GM18502 (cell line): ENCODE results near the gene RIBC2.
"Not testable (repeated sequence)": the region's sequence is repeated elsewhere in the genome, so short reads cannot be mapped to it uniquely, and the experiment has no call there.

ENCODE experiments used
- ATAC-seq: cut with Tn5 transposase; IDR thresholded peaks from one replicate; pipeline ENCODE4 v1.9.1; 2021; ENCODE audit warnings: mild to moderate bottlenecking; ENCODE audit not compliant: unreplicated experiment, poor library complexity

The RIBC2 gene

DNA sequence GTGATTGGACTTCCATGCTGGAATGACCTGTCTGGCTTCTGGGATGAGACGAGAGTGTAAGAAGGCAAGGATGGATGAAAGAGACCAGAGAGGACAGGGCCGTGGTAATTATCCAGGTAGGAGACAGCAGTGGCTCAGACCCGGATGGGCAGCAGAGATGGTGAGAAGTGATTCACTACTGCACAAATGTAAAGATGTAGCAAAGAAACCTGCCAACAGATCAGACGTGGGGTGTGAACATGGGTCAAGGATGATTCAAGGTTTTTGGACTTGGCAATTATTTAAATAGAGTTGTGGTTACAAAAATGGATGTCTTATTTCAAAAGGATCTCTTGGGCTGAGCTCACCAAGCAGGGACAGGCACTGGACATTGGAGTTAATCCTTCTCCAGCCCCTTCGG, 32.7 kb downstream of the RIBC2 start:
- ATAC-seq = no peak

DNA sequence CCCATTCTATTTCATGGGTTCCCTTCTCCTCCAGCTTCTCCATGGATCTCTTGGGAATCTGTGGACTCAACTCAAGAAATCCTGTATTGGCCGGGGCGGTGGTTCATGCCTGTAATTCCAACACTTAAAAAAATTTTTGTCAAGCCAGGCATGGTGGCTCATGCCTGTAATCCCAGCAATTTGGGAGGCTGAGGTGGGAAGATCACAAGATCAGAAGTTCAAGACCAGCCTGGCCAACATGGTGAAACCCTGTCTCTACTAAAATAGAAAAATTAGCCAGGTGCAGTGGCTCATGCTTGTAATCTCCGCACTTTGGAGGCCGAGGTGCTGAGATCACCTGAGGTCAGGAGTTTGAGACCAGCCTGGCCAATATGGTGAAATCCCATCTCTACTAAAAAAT, 34.1 kb downstream of the RIBC2 start:
- not testable (repeated sequence) for ATAC-seq

DNA sequence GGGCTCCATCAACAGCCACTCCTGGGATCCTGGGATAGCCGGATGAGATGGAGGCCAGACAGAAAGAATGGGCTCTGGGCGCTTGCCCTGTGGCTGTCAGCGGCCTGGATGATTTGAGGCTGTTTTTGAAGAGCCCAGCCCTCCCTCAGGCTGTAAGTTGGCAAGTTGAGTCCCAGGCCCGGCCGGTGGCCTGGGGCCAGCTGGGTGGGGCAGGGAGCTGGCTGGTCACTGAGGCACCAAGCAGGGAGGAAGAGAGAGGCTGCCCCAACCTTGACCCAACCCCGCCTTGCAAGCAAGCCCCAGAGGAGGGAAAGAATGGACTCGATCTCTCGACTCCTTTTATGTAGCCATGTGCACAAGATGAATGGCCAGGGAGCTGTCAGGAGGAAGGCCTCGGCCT, 34.9 kb downstream of the RIBC2 start:
- ATAC-seq = no peak

DNA sequence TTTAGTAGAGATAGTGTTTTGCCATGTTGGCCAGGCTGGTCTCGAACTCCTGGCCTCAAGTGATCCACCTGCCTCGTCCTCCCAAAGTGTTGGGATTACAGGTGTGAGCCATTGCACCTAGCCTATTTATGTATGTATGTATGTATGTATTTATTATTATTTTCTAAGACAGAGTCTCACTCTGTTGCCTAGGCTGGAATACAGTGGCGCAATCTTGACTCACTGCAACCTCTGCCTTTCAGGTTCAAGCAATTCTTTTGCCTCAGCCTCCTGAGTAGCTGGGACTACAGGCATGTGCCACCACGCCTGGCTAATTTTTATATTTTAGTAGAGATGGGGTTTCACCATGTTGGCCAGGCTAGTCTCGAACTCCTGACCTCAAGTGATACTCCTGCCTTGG, 35.9 kb downstream of the RIBC2 start:
- not testable (repeated sequence) for ATAC-seq

DNA sequence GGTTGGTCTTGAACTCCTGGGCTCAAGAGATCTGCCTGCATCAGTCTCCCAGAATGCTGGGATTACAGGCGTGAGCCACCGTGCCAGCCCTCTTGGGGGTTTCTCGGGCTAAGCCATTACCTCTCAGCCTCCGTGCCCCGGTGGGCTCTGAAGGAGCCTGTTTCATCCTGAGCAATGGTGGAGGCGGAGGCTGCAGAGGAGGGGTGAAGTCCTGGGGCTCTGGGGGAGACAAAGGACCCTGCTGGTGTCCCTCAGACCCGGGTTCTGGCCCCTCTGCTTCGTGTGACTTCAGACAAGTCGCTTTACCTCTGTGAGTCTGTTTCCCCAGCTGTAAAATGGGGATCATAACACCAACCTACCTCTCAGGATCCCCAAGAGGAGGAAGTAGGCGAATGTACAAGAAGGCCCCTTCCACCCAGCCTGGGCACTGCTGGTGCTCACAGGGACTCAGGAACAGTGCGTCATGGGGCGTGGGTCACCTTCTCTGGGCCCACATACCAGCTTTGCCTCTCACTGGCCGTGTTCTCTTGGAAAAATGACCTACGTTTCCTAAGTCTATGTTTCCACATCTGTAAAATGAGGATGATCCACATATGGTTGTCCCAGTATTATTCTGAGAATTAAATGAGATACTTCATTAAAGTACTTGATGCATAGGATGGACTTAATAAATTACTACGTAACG, 36.8 kb downstream of the RIBC2 start:
- no peak for ATAC-seq

DNA sequence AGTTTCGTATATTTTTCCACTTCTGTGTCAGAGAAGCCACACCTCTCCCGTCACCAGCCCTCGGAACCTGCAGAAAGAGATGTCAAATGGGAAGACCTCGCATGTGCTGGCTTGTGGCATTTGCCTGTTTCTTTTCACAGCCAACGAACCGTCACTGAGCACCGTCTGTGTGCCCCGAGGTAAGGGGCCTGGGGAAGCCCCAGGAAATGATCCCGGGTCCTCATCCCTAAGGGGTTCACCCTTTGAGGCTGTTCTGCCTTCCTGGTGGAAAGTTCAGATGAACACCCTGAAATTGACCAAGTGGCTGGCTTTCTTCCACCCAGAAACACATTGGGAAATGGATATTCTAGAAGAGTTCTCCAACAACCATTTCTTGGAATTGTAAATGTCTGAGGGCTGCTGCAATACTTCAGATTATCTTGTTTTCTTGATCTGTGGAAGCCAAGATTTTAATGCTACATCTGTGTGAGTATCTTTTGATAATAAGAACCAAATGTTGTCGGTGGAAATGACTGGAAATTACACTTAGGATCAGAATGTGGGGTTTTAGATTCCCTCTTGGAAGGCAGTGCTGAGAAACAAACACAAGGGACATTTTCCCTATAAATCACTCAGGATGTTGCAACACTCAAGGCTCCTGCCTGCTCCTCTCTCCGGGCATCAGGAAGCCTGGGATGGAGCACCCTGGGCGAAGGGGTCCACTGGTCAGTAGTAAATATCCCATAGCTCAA, 37.6 kb downstream of the RIBC2 start:
- ATAC-seq = no peak

DNA sequence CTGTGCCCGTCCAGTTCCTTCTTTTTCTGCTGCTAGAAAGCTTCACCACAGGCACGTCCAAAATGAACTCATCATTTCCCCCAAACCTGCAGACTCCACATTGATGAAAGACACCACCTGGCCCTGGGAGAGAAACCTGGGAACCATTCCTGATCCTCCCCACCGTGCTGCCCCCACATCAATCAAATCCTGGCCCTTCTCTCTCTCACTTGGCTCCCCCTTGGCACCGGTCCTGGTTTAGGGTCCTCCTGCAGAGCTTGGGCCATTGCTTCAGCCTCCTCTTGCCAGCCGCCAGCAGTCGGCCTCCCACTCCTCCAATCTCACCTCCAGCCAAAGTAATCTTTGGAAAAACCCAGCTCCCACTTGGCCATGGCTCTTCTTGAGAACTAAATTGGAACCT, 38.5 kb downstream of the RIBC2 start:
- ATAC-seq = no peak

DNA sequence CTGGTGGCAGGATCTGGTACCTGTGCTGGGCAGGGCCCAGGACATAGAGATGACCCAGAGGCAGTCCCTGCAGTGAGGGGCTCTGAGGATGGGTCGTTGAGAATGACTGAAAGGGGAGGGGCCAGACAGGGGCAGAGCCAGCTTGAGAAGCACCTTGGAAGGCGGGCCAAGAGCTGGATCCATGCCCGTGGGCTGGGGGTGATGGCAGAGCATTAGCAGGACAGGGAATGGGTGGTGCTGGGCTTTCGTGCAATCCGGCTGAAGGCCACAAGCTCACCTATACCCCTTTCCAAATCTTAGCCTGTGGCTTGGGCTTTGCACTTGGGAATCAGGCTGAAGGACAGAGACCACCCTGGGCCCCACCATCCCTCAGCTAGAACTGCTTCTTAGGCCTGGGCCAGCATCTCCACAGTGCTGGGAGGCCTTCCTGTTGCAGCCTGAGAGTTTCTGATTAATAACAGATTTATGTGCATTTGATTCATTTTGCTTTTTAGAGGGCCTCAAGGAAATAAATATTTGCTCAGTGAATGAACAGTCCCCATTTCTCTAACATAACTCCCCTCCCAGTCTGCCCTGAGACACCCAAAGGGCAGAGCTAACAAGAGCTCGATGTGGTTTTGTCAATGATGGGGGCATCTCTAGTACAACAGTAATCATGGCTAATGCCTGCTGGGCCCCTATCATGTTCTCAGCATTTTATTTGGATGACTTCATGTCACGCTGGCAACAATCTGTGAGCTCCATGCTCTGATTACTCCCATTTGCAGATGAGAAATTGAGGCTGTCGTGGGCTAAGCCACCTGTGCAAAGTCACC, 39.3 kb downstream of the RIBC2 start:
- ATAC-seq = no peak

DNA sequence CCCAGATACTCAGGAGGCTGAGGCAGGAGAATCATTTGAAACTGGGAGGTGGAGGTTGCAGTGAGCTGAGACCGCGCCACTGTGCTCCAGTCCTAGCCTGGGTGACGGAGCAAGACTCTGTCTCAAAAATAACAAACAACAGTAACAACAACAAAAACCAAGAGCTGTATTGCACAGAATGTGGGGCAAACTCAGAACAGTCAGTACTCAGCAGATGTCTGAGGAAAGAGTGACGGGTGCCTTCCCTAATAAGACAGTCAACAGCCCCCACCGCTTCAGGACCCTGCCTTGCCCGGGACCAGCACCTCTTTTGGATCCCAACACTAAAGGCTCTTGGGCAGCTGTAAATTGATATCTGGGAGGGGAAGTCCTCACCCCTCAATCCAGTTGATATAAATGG, 40.3 kb downstream of the RIBC2 start:
- no peak for ATAC-seq

DNA sequence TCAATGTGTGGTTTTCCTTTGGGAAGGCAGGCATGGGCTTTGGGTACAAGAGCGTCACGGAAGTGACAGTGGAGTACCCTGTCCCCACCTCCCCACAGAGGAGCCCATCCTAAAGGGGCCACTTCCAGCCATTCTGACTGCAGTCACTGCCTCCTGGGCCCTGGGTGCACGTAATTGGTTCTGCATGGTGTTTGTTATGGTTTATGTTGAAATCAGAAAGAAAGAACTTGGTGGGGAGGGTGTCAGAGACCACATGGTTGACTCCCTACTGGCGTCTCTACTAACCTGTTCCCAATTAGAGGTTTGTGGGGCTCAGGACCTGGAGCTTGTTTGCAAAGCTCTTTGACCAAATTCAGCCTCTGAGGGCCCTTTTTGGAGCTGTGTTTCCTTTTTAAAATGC, 40.8 kb downstream of the RIBC2 start:
- ATAC-seq = no peak

DNA sequence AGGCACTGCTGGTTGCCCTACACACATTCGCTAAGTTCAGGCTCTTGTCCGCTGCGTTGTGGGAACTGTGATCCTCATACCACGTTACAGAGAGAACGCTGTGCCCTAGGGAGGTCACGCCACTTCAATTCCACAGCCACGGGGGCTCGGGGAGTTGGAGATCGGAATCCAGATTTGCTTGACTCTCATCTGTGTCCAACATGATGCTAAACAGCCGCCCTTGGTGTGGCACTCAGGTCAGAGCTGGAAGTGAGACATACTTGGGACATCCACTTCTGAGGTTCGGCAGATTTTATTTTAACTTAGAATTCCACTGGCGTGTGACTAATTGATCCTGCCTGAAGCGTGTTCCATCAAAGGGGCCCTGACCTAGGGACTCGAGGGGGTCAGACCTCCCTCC, 41.7 kb downstream of the RIBC2 start:
- ATAC-seq = no peak

DNA sequence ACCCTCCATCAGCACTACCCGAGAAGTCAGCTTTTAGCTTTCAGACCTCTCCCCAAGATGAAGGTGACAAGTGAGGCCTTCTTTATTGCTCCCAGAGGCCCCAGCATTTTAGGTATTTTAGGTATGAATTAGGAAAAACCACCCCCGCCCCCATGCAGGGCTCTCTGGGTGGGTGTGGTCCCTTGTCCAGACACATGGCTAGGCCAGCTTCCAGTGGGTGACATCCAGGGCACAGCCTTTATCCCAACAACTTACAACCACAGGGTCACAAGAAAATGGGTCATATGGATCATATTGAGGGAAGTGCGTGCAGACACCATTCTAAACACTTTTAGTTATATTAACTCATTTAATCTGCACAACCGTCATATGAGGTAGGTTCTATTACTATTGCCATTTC, 42.1 kb downstream of the RIBC2 start:
- no peak for ATAC-seq

DNA sequence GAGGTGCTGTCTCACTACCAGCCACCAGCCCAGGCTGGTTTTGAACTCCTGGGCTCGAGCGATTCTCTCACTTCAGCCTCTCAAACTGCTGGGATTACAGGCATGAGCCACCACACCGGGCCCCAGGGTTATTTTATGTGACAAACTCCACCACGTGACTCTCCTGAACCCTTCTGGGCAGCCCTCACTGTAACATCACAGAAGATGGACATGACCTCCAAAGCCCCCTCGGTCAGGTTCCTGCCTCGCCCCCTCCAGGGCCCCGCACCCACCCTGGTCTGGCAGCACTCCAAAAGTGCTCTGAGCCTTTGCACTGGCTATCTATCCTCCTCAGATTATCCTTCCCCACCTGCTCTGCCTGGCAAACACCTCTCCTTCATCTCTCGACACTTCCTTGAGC, 43.3 kb downstream of the RIBC2 start:
- no peak for ATAC-seq

DNA sequence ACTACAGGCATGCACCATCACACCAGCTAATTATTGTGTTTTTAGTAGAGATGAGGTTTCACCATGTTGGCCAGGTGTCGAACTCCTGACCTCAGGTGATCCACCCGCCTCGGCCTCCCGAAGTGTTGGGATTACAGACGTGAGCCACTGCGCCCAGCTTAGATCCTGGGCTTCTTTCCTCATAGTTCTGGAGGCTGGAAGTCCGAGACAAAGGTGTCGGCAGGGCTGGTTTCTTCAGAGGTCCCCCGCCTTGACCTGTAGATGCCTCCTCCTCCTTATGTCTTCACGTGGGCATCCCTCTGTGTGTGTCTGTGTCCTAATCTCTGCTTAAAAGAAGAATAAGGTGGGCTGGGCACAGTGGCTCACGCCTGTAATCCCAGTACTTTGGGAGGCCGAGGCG, 45.0 kb downstream of the RIBC2 start:
- no peak for ATAC-seq

DNA sequence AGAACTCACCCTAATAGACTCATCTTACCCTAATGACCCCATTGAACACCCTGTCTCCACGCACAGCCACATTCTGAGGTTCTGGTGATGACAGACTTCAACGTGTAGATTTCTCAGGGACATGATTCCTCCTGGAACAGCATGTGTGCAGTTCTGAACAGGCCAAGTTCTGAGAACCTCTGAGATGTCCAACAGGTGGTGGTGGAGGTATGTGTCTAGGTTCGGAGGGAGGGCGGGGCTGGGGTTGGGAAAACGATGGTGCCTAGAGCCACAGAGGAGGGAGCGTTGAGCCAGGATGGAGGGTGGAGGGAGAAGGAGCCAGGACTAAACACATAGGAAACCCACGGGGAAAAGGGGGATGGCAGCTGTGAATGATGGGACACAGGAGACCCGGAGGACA, 45.7 kb downstream of the RIBC2 start:
- ATAC-seq = no peak

DNA sequence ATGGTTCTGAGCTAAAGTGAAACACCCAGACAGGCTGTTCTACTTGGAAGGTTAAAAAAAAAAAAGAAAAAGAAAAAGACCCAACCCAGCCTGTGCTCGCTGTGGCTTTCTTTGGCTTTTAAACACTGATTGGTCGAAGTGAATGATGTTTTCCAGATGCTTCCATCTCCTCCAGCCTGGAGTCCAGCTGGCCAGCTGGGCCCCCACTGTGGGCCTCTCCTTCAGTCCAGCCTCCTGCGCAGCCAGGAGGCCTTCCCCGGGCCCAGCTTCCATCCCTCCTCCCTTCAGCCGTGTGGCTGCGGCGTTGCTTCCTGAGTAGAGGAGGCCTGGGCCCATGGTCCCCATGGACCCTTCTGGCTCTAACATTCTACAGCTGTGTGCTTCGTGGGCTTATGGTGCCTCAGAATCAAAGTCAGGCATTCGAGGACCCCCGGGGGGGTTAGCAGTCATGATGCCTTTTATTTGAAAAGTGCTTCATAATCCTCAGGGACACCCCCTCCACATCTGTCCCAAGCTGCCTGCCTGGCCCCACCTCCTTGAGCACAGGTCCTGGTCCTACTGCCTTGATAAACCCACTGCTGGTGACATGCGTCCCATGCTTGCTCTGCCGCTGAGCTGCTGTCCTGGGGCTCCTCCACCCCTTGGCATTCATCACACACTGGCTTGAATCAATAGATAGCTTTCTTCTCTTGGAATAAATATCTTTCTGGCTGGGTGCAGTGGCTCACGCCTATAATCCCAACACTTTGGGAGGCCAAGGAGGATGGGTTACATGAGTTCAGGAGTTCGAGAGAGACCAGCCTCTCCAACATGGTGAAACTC, 47.0 kb downstream of the RIBC2 start:
- no peak for ATAC-seq

DNA sequence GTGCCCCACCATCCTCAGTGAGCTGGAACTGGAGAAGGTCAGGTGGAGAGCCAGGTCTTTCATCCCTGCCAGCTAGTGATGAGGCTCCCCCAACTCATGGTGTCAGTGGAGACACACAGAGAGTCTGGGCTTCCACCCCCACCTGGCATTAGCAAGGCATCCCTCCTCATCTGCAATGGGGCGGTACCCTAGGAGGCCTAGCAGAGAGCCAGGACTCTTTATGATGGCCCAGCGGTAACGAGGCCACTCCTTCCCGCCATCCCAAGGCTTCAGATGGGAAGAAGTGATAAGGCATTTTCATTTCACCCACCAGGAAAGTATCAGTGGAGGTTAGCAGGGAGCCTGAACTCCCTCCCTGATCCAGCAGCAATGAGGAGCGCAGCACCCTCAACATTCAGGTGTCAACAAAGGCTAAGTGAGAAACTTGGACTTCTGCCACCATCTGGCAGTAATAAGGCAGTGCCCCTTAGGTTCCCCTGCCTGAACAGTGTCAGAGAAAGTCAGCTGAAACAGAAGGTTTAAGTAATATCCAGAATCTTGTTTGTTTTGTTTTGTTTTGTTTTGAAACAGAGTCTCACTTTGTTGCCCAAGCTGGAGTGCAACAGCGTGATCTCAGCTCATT, 48.7 kb downstream of the RIBC2 start:
- no peak for ATAC-seq

DNA sequence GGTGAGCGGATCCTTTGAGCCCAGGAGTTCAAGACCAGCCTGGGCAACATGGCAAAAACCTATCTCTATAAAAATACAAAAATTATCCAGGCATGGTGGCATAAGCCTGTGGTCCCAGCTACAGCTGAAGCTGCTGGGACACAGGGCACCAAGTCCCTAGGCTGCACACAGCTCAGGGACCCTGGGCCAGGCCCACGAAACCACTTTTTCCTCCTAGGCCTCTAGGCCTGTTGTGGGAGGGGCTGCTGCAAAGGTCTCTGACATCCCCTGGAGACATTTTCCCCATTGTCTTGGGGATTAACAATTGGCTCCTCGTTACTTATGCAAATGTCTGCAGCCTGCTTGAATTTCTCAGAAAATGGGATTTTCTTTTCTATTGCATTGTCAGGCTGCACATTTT, 50.2 kb downstream of the RIBC2 start:
- not testable (repeated sequence) for ATAC-seq

DNA sequence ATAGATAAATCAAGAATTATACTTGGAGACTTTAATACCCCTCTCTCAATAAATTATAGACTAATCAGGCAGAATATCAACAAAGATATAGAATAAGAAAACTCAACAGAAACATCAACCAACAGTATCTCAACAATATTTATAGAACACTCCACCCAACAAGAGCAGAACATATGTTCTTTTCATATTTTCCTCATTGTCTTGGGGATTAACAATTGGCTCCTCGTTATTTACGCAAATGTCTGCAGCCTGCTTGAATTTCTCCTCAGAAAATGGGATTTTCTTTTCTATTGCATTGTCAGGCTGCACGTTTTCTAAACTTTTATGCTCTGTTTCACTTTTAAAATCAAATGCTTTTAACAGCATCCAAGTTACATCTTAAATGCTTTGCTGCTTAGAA, 52.1 kb downstream of the RIBC2 start:
- no peak for ATAC-seq

DNA sequence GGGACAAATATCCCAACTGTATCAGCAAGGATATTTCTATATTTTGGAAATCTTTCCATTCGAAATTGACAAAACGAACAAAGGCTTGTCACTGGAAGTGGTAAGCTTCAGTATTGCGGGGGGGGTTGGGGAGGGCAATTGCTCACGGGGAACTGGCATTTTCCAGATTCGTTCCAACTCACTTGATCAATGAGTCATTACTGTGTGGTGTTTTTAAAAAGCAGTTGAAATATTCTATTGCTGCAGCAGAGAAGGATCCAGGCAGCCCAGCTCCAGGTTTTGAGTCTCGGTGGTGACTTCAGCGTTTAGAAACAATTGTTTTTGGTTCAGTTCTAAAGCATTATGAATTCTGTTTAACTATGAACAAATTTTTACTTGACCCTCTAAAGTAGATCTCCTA, 55.4 kb downstream of the RIBC2 start:
- no peak for ATAC-seq
